H1 (cell line): ENCODE results near the gene GRIK4. TPM values are rescaled to one million over a fixed set of nuclear protein-coding genes. Genes with fewer than 3 reads are reported as not detected.

Experiments
- RAD21 ChIP-seq, 2 experiments: IDR thresholded peaks in 1 of 2; conservative IDR thresholded peaks in 1 of 2; 2 replicates each; pipeline ENCODE4 v1.6.1; 2011; ENCODE audit warnings: low read depth in 2 of 2, low read length in 2 of 2, improper control_type of control experiment in 1 of 2, inconsistent platforms in 1 of 2, mild to moderate bottlenecking in 1 of 2, moderate library complexity in 1 of 2
- RNF2 ChIP-seq: fragments of 200-900, 300-1000 bp; sonication (generic); IDR thresholded peaks from 2 replicates; pipeline ENCODE4 v1.7.1; 2016; ENCODE audit warnings: borderline replicate concordance, low read depth, mild to moderate bottlenecking, antibody characterized with exemption, low read length; ENCODE audit not compliant: poor library complexity, severe bottlenecking; ENCODE audit errors: missing control alignments
- polyA plus RNA-seq, 7 experiments: library from polyadenylated mRNA; depleted of rRNA in 3 of 7; stranded (reverse) in 5 of 7; unstranded in 2 of 7; fragments of >200 nt in 5 of 7; fragments of 200-250 nt in 2 of 7; gene quantifications; 1 replicate in 5 of 7; 2 replicates in 1 of 7; 4 replicates in 1 of 7; pipeline versions ENCODE4 v1.2.1 to v1.2.3, GENCODE V29; 2011 to 2013; ENCODE audit warnings: missing spikeins in 2 of 7, mixed read lengths in 2 of 7
- total RNA-seq: library from RNA; stranded (reverse); fragmentation: NEBNext Ultra II Directional; extraction: Animal tissue kit (Norgen Biotek cat#: 25700); gene quantifications from 2 replicates; pipeline ENCODE4 v1.2.1, GENCODE V29; 2021

The GRIK4 gene
- total and polyA plus RNA-seq, 2 of the 8 experiments (the other 6 are each of a cell fraction or from before 2014, with no cell fraction given): 1.2 to 2.9 TPM

GRCh38 chr11:121032546-121032945 is 521.0 kb downstream of the GRIK4 start (continued):
- TF ChIP-seq RNF2 (no peak), RAD21 (IDR thresholded peaks at IDR 0.05 in 1 of 2, conservative IDR thresholded peaks at IDR 0.05 in 1 of 2; ENCODE audit: low read depth in 2 of 2, low read length in 2 of 2) (peak; percentile 34 to 38)
